ENCODE results near the gene MAPKBP1. TPM values are rescaled to one million over a fixed set of nuclear protein-coding genes. Genes with fewer than 3 reads are reported as not detected.

Gene MAPKBP1
- total RNA-seq, 1 experiment from 2014 or later, result 13.7 TPM

- H3K23me2 ChIP-seq (ENCODE audit: insufficient read length, low read depth, low read length, poor library complexity, severe bottlenecking), result peaks cover 3% of the 10 kb centered on the region
- Mint-ChIP-seq H3K9me3 (no peaks in the 10 kb centered on the region), H3K27me3 (ENCODE audit: low read depth) (peaks cover 3% of the 10 kb centered on the region), H3K27ac (no peak overlapping the region), H3K36me3 (ENCODE audit: insufficient read depth in 1 of 3, low read depth in 3 of 3) (peaks cover 3 to 25% (median 21%) of the 10 kb centered on the region in 3 experiments; a peak in 6 of 7 replicates), H3K4me1 (0 out of 4 replicates have a peak, but pooled peaks cover 0 to 5% of the 10 kb centered on the region in 2 experiments), H3K4me3 (no peak overlapping the region)
- H2BK5ac ChIP-seq (ENCODE audit: insufficient read length, low read length), result no peak overlapping the region
- no peak overlapping the region for H3T11ph ChIP-seq (ENCODE audit: low read length)
- H3K23ac ChIP-seq (ENCODE audit: insufficient read length, low read depth, low read length), result no peak overlapping the region
- no peak overlapping the region for H2BK20ac ChIP-seq (ENCODE audit: low read depth, low read length, poor library complexity, severe bottlenecking)
- H3K4ac ChIP-seq (ENCODE audit: low read depth, low read length), result no peak overlapping the region
- no peaks in the 10 kb centered on the region for H3K4me1 ChIP-seq (ENCODE audit: insufficient read depth, low read length)
- no peak overlapping the region for H2AK5ac ChIP-seq (ENCODE audit: insufficient read length, low read length)
- no peaks in the 10 kb centered on the region for H3K9me3 ChIP-seq (ENCODE audit: control insufficient read depth, low read depth, low read length)
- H4K20me1 ChIP-seq (ENCODE audit: control insufficient read depth, insufficient read depth, insufficient read length), result no peaks in the 10 kb centered on the region
- H2BK120ac ChIP-seq (ENCODE audit: low read depth, low read length, poor library complexity, severe bottlenecking), result no peak overlapping the region
- no peaks in the 10 kb centered on the region for H3K79me1 ChIP-seq (ENCODE audit: insufficient read depth, low read depth, low read length, poor library complexity, severe bottlenecking)
- TF ChIP-seq, protein P1, sequence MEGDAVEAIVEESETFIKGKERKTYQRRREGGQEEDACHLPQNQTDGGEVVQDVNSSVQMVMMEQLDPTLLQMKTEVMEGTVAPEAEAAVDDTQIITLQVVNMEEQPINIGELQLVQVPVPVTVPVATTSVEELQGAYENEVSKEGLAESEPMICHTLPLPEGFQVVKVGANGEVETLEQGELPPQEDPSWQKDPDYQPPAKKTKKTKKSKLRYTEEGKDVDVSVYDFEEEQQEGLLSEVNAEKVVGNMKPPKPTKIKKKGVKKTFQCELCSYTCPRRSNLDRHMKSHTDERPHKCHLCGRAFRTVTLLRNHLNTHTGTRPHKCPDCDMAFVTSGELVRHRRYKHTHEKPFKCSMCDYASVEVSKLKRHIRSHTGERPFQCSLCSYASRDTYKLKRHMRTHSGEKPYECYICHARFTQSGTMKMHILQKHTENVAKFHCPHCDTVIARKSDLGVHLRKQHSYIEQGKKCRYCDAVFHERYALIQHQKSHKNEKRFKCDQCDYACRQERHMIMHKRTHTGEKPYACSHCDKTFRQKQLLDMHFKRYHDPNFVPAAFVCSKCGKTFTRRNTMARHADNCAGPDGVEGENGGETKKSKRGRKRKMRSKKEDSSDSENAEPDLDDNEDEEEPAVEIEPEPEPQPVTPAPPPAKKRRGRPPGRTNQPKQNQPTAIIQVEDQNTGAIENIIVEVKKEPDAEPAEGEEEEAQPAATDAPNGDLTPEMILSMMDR (conservative IDR thresholded peaks at IDR 0.05), result no peak
- H3K14ac ChIP-seq (ENCODE audit: insufficient read depth, low read length), result no peak overlapping the region
- H3K9ac ChIP-seq (ENCODE audit: extremely low read depth, insufficient read length, low read length), result no peak overlapping the region
- DNase-seq, result no peak
- WGBS (ENCODE audit: extremely low coverage, insufficient read length, low lambda C conversion rate), result no CpG with 5 or more reads among the region's 10 CpGs
- no peak overlapping the region for H4K5ac ChIP-seq (ENCODE audit: insufficient read length, low read depth, low read length)
- H4K91ac ChIP-seq (ENCODE audit: insufficient read length, low read depth, low read length), result no peak overlapping the region
- H3K79me2 ChIP-seq (ENCODE audit: insufficient read depth, low read length), result no peaks in the 10 kb centered on the region
- no peak overlapping the region for H2BK15ac ChIP-seq (ENCODE audit: low read depth, low read length)
- H3K56ac ChIP-seq (ENCODE audit: insufficient read length, low read depth, low read length), result no peak overlapping the region
- H2AFZ ChIP-seq (ENCODE audit: low read length), result no peak overlapping the region
- H3K18ac ChIP-seq (ENCODE audit: insufficient read length, low read depth, low read length), result no peak overlapping the region
- H3K27me3 ChIP-seq (ENCODE audit: insufficient read depth, low read length), result no peaks in the 10 kb centered on the region
- no peak overlapping the region for H3K4me2 ChIP-seq (ENCODE audit: insufficient read depth, insufficient read length, low read length)
- no peak overlapping the region for H2BK12ac ChIP-seq (ENCODE audit: insufficient read length, low read depth, low read length)
- no peak overlapping the region for H4K8ac ChIP-seq (replicated peaks; ENCODE audit: insufficient read length, low read depth, low read length)
- H3K27ac ChIP-seq (ENCODE audit: insufficient read length, low read depth, low read length), result no peak overlapping the region
These were observed 74.3 kb downstream of the MAPKBP1 start for GRCh38 chr15:41848631-41849030.
